Astrocyte (in vitro differentiated cells and primary cell): ENCODE results near the gene ATP6V0D1.

Experiments used
- EZH2 ChIP-seq: IDR thresholded peaks from 2 replicates; pipeline ENCODE4 v1.6.1; 2012; ENCODE audit warnings: mild to moderate bottlenecking, low read length, inconsistent platforms; ENCODE audit not compliant: insufficient read depth
- TF ChIP-seq, protein P1 (sequence below): IDR thresholded peaks from 2 replicates; pipeline ENCODE4 v1.5.1; 2011; ENCODE audit warnings: low read depth, mild to moderate bottlenecking, inconsistent platforms, low read length, moderate library complexity; ENCODE audit not compliant: insufficient read depth

GRCh38 chr16:67393111-67393787 lies 87.7 kb downstream of the ATP6V0D1 start, which contains the start of gene TPPP3:
- TF ChIP-seq, protein P1, sequence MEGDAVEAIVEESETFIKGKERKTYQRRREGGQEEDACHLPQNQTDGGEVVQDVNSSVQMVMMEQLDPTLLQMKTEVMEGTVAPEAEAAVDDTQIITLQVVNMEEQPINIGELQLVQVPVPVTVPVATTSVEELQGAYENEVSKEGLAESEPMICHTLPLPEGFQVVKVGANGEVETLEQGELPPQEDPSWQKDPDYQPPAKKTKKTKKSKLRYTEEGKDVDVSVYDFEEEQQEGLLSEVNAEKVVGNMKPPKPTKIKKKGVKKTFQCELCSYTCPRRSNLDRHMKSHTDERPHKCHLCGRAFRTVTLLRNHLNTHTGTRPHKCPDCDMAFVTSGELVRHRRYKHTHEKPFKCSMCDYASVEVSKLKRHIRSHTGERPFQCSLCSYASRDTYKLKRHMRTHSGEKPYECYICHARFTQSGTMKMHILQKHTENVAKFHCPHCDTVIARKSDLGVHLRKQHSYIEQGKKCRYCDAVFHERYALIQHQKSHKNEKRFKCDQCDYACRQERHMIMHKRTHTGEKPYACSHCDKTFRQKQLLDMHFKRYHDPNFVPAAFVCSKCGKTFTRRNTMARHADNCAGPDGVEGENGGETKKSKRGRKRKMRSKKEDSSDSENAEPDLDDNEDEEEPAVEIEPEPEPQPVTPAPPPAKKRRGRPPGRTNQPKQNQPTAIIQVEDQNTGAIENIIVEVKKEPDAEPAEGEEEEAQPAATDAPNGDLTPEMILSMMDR = peak; percentile 28
- no peak for TF ChIP-seq EZH2
